ENCODE data around the gene TXNDC11. TPM values are rescaled to one million over a fixed set of nuclear protein-coding genes. Genes with fewer than 3 reads are reported as not detected.

TXNDC11 gene
- total and polyA plus RNA-seq, 10 of the 15 experiments (the other 5 are each of a cell fraction or from before 2014, with no cell fraction given) = 1.7 to 86.7 (median 54.4) TPM

DNA sequence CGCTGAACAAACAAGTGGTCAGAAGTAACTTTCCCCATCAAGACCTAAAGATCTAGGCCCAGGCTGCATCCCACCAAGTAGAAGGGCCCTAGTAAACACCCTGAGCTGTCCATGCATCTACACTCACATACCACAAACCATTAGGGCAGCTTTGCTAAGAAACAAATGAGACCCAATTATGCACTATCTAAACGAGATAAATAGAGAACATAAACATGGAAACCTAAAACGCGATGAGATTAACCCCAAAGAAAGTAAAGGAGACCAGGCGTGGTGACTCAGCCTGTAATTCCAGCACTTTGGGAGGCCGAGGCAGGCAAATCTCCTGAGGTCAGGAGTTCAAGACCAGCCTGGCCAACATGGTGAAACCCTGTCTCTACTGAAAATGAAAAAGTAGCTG lies 5.8 kb downstream of the TXNDC11 start (continued):
- no peak for TF ChIP-seq EGR1 (IDR thresholded peaks at IDR 0.05; ENCODE audit: borderline replicate concordance in 1 of 2, low read depth in 2 of 2, low read length in 2 of 2)
- TF ChIP-seq, protein P1, sequence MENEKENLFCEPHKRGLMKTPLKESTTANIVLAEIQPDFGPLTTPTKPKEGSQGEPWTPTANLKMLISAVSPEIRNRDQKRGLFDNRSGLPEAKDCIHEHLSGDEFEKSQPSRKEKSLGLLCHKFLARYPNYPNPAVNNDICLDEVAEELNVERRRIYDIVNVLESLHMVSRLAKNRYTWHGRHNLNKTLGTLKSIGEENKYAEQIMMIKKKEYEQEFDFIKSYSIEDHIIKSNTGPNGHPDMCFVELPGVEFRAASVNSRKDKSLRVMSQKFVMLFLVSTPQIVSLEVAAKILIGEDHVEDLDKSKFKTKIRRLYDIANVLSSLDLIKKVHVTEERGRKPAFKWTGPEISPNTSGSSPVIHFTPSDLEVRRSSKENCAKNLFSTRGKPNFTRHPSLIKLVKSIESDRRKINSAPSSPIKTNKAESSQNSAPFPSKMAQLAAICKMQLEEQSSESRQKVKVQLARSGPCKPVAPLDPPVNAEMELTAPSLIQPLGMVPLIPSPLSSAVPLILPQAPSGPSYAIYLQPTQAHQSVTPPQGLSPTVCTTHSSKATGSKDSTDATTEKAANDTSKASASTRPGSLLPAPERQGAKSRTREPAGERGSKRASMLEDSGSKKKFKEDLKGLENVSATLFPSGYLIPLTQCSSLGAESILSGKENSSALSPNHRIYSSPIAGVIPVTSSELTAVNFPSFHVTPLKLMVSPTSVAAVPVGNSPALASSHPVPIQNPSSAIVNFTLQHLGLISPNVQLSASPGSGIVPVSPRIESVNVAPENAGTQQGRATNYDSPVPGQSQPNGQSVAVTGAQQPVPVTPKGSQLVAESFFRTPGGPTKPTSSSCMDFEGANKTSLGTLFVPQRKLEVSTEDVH (IDR thresholded peaks at IDR 0.05; ENCODE audit: low read depth, partially characterized antibody) = no peak
- TF ChIP-seq ZNF274 (IDR thresholded peaks at IDR 0.05; ENCODE audit: insufficient read depth, insufficient read length) = no peak

- FAIRE-seq (no peak), ATAC-seq (no peak), DNase-seq (ENCODE audit: low read depth, low spot score) (no peak)
- 69% methylated on average over 8 of the region's 8 CpGs for WGBS (ENCODE audit: insufficient coverage, insufficient replicate concordance, low lambda C conversion rate, missing lambda C conversion rate)
- Histone ChIP-seq H3K9ac (ENCODE audit: control insufficient read depth, insufficient read depth, low read length) (no peak overlapping the region), H3K79me2 (ENCODE audit: control insufficient read depth, insufficient read depth, low read length) (peaks cover 93% of the 10 kb centered on the region), H3K9me3 (replicated peaks; ENCODE audit: control insufficient read depth, insufficient read depth, low read length) (no peaks in the 10 kb centered on the region), H3K4me2 (ENCODE audit: control insufficient read depth, insufficient read depth) (peak overlapping the region; percentile 60), H3K27ac (ENCODE audit: control insufficient read depth, insufficient read depth) (peak overlapping the region; percentile 6; the same call in 1 of the 2 replicates), H3K27me3 (replicated peaks in 1 of 2; ENCODE audit: control insufficient read depth in 2 of 2, insufficient read depth in 2 of 2, low read length in 1 of 2) (no peaks in the 10 kb centered on the region), H2AFZ (ENCODE audit: control insufficient read depth, low read depth, low read length) (no peak overlapping the region), H3K36me3 (ENCODE audit: control insufficient read depth in 2 of 2, insufficient read depth in 2 of 2, low read length in 1 of 2) (peaks cover 4 to 45% of the 10 kb centered on the region in 2 experiments), H4K20me1 (ENCODE audit: control insufficient read depth, insufficient read depth) (no peaks in the 10 kb centered on the region; the same call in 1 of the 2 replicates), H3K4me3 (peak overlapping the region; percentile 20; the same call in 1 of the 2 replicates), H3K4me1 (ENCODE audit: control insufficient read depth, insufficient read depth, low read length) (peaks cover 42% of the 10 kb centered on the region)
- intact Hi-C loops (cut with micrococcal nuclease; ENCODE audit: unreplicated experiment) (no loop called here), in situ Hi-C loops (cut with MboI) (no loop called here)
- TF ChIP-seq MLLT1 (IDR thresholded peaks at IDR 0.05) = no peak
- TF ChIP-seq RBBP5 (conservative IDR thresholded peaks at IDR 0.05) = no peak
- ChIA-PET SMC1A (ENCODE audit: uncharacterized antibody, unreplicated experiment) (interaction anchor here (0.7 to 9.4 kb wide), 11 partner anchors 8 to 60 kb away, joined by 3 to 124 read pairs (median 6); partner anchors contain the start of gene ZC3H7A), RAD21 (ENCODE audit: unreplicated experiment) (interaction anchor here (1.1 to 4.9 kb wide), 4 partner anchors 21 to 63 kb away, joined by 3 to 38 read pairs (median 4); partner anchors contain the start of gene ZC3H7A), CTCF (interaction anchor here (0.7 to 4.0 kb wide), 7 partner anchors 21 to 204 kb away, joined by 3 to 18 read pairs (median 4); no protein-coding TSS in a partner anchor), POLR2A (interaction anchor here (0.8 to 9.2 kb wide), 3 partner anchors 35 to 59 kb away, joined by 3 to 164 read pairs (median 4); partner anchors contain the start of gene ZC3H7A)
- no TSS peak for BruUV-seq (replicated peaks)
Measured at GRCh38 chr16:11735787-11736186, 6.9 kb downstream of the TXNDC11 start.
